Stimulated activated CD4-positive, alpha-beta T cell treated with anti-CD3 and anti-CD28 coated beads, TNF-alpha, amount 100 ng/mL, for 48 hours (primary cell): ENCODE measurements around the gene ENPP1.

Source experiments
- DNase-seq, 3 donors: peaks; one replicate each; pipeline ENCODE4 v3.0.0-alpha.2; 2020; ENCODE audit warnings: low read depth in 3 of 3

The ENPP1 gene

DNA sequence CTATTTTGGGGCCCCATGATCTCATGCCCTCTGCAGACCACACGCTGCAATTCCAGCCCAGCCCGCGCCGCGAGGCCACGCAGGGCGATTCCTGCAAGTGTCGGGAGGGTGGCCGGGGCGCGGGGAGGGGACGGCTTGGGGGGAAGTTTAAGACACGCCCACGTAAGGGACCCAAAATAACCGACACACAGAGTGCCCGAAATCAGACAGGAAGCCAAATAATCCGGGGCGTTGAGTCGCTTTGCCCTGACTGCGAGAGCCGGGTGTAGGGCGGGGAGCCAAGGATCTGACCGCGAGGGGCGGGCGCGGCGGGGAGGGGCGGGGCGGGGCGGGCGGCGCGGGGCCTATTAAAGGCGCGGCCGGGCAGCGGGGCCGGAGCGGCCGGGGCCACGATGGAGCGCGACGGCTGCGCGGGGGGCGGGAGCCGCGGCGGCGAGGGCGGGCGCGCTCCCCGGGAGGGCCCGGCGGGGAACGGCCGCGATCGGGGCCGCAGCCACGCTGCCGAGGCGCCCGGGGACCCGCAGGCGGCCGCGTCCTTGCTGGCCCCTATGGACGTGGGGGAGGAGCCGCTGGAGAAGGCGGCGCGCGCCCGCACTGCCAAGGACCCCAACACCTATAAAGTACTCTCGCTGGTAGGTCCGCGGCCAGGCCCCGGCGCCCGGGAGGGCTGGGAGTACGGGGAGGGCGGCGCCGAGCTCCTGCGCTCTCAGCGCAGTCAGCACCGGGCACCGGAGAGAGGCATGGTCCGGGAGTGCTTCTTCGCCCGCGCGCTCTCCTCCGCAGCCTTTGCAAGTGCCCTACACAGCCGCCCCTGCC, at the start of gene ENPP1:
TSS of gene ENPP1 (plus strand) at position 377 of the 816 bp plus-strand sequence. CDS start at position 393, 16 bp downstream.
- DNase-seq, result peak; percentile 4 to 20 (median 9)

DNA sequence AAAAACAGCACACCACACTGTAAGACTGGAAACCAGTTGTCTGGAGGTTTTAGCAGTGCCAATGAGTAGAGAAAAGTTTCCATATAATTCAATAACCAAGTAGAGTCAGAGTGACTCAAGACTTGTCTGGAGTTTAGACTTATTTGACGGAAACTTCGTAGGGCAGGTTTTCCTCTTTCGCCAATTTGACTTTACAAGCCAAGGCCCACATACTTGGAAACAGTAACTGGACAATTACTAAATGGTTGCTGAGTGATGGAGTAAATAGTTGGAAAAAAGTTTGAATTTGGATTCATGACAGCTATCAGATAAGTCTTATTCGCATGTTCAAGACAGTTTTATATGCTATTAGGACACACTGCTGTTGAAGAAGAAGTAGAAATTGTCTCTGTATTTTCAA, 48.9 kb upstream of the ENPP1 start:
- no peak for DNase-seq

GRCh38 chr6:131761060-131761761, 46.6 kb upstream of the ENPP1 start:
- DNase-seq, result no peak

DNA sequence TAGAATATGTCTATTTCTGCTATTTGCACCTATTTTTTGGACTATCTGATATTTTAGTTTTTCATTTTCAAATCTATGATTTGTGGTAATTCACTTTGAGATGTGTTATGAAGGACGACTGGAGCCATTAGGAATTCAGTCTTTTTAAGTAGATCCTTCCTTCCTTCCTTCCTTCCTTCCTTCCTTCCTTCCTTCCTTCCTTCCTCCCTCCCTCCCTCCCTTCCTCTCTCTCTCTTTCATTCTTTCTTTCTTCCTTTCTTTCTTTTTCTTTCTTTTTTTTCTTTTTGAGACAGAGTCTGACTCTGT, 46.1 kb upstream of the ENPP1 start:
- DNase-seq, result no peak

- no peak for DNase-seq
These were observed 44.8 kb upstream of the ENPP1 start for GRCh38 chr6:131762984-131763383.

DNA sequence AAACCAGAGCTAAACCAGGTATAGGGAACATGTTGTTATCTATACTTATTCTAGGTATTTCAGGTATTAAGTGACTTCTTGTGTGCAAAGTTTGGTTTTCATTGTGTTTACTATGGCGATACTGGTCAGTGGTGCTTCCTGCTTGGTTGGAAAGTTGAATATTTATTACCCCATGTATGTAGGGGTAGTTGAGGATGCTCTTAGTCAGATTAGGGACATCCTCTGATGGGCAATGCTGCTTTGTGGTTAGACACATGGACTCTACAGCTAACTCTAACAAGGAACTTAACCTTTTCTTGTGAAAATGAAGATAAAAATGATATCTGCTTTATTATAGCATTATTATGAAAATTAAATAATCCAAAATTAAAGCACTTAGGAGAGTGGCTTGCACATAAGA, 44.1 kb upstream of the ENPP1 start:
- no peak for DNase-seq

GRCh38 chr6:131764350-131764749, 43.5 kb upstream of the ENPP1 start:
- no peak for DNase-seq

DNA sequence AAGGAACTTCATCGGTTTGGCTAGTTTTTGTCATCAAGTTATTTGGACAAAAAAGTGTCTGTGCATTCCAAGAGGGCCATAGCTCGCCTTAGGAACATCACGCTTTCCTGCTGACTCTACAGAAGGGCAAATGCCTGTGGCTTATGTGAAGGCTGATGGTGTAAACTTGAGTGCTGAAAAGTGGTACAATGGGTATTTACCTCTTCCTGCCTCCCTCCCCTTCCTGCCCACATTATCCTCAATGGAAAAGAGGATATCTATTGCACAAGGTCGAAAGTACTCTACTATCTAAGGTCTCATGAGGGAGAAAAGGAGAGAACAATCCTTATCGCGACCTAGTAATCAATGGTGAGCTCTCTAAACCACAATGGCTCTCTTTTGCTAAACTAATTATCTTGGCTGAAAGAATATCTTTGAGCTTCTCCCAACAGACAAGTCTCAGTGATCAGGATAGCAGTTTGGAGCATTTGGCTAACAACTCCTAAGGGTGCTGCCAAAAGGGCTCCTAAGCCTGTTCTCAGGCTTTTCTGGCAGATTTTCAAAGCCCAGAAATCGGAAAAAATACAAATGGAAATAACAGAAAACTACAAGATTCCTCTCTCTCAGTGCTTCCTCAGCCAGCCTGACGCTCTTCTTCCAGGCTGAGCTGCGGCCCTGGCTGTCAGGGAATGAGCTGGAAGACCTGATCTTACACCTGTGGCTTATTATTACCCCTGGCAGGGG, 42.6 kb upstream of the ENPP1 start:
- no peak for DNase-seq

DNA sequence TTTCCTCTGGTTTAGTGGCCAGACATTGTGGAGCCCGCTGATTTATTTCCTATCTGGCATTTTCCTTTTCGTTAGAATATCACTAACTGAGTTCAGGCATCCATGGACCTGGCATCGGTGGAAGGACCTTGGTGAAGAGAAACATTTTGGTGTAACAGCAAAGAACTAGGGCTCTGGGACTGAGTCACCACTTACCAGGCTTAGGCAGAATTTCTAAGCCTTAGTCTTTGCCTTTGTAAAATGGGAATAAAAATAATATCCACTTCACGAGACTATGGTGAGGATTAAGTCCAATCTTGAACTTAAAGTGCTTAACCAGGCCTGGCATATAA, 42.0 kb upstream of the ENPP1 start:
- DNase-seq, result no peak

GRCh38 chr6:131766631-131767030, 41.2 kb upstream of the ENPP1 start:
- DNase-seq, result no peak

DNA sequence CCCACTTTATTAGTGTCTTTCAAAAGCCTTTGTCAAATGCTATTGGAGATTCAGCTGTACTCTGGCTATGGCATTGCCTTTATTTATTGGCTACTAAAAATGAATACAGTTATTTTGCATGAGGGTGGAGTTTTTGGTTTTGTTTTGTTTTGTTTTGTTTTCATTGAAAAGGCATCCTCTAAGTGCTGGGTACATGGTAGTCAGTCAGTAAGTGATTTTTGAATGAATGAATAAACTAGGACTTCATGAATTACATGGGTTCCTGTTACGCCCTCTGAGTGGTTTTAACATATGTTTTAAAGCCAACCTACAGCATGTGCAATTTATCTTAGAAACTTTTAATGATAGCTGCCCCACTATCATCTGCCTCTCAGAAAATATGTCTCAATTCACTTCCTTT, 38.9 kb upstream of the ENPP1 start:
- no peak for DNase-seq

DNA sequence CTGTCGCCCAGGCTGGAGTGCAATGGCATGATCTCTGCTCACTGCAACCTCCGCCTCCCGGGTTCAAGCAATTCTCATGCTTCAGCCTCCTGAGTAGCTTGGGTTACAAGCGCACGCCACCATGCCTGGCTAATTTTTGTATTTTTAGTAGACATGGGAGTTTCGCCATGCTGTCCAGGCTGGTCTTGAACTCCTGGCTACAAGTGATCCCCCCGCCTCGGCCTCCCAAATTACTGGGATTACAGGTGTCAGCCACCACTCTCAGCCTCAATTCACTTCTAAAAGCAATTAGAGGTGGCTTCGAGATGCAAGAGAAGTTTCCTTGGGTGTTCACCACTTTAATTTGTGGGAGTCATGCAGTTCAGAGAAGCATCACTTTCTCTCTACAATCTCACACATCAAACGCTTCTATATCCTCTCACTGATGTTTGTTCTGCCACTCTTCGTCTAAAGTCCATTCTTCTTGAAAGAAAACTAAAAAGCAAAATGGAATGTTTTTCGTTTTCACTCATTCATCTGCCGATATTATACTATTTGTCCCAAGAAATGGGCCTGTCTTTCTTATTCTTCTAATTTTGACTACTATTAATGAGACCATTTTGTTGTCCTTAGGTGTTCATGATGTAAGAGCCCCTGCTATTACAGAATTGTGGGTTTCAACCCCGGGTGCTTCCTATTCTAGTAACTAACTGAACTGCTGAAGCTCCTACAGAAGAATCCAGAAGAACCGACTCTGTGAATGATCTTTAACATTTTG, 38.3 kb upstream of the ENPP1 start:
- DNase-seq, result no peak

DNA sequence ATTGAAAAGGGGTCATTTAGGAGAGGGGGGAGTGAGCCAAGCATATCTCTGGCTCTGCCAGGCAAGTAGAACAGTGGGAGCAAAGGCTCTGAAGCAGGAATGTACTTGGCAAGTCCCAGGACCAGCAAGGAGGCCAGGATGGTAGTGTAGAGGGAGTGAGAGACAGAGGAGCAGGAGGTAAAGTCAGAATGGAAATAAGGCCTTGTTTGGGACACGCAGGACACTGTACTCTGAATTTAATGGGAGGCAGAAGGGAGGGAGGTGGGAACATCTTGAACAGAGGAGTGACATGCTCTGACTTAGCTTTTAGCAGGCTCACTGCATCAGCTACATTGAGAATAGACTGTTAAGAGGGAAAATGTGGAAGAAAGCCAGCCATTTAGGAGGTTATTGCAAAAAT, 37.0 kb upstream of the ENPP1 start:
- DNase-seq, result no peak

DNA sequence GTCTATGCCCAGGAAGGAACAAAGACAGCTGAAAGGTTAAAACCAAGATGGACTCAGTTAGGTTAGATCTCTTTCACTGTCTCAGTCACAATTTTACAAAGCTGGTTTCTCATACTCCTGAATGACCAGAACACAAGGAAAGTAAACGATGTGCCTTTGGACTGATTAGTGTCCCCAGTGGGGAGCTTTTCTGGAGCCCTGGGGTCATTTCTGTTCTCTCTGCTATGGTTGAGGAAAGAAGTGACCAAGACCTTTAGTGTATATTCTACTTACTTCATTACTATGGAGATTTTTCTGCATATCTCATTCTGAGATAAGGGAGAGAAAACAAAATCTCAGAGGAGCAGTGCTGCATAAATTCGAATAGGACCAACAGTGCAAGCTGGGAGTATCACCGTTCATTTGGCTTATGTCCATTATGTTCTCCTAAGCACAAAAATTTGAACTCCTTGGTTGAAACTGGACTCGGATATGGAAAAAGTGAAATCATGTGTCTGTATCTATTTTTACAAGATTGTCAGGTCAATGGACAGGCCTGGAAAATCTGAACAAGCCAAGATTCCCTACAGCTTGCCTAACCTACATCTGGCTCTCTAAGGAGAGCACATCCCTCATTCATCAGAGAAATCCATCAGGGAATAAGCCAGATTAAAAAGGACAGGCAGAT, 34.4 kb upstream of the ENPP1 start:
- no peak for DNase-seq

DNA sequence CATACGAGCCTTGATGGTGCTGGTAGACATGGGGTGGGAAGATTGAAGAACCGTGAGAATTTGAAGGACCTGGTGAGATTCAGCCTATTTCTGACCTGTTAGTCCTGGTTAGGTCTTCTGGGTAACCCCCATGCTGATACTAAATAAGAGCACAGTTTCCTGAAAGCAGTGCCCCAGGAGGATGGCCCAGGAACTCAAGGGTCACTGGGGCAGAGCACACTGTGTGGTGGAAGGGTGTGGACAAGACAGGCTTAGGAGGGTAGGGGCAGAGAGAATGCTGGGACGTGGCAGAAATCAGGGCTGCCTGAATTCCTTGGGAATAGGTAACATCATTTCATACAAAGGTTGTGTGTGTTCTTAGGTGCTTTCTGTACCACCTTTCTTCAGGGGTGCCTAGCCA, 31.9 kb upstream of the ENPP1 start:
- DNase-seq, result no peak

DNA sequence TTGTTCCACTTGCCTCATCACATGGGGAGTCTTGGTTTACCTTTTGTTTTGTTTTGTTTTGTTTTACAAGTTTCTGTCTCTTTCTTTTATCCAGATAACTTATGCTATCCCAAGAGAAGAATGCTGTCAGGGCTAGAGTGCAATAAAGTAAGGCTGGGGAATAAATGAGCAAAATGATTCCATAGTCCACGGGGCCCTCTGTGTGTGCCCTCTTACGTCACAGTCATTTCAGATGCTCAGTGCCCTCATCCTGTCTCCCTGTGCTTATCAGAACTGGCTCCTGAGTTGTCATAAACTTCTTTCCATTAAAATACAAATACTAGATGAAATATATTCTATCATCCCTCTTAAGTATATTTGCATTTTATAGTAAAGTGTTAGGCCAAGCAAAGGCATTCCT, 30.8 kb upstream of the ENPP1 start:
- DNase-seq, result no peak

DNA sequence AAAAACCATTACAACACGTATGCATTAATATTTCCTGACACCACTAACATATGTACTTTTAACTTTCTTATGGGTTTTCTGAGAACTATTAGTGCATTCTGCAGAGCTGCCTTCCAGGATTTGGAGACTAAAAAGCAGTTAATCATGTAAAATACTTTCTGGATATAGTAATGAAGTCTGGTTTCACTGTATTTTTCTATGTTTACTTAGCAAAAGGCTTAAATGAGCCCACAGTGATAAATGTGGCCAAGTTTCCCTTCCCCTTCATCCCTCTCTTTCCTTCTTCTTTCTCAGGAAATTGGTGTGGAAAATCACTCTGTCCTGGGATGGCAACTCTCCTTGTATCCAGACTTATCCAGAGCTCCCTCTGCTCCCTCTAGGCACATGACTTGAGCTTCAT, 29.7 kb upstream of the ENPP1 start:
- no peak for DNase-seq

- DNase-seq, result no peak
These were observed 28.5 kb upstream of the ENPP1 start for GRCh38 chr6:131779304-131779703.

DNA sequence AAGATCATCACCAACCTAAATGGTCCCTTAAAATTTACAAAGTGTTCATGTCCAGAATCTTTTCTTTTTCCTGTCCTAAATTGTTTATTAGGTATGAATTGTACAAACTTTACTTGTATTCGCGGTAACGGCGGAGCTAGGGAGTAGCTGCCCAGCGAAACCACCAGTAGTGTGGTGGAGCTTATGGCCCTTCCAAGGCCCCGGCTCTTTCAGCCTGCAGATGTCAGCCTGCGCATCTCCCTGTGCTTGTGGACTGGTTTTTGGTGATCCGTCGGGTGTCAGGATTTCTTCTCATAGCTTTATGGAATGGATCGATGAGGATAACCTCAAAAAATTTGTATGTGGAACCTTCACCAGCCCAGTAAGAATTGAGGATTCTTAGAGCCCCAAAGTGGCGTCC, 27.2 kb upstream of the ENPP1 start:
- no peak for DNase-seq

DNA sequence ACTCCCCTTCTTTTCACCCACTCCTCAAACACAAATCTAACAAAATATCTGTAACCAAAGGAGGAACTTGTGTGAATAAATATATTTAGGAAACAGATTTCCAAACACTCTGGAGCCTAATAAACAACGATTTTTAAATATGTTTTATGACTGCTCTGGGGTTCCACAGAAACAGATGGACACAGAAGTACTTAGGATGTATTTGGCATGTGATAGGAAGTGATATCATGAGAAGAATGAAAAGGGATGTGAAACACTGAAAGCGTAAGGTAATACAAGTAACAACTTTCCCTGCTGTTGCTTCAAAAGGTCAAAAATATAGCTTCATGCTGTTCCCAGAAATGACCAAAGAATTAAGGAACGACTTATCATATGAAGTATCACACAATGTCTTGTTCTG, 26.1 kb upstream of the ENPP1 start:
- no peak for DNase-seq

DNA sequence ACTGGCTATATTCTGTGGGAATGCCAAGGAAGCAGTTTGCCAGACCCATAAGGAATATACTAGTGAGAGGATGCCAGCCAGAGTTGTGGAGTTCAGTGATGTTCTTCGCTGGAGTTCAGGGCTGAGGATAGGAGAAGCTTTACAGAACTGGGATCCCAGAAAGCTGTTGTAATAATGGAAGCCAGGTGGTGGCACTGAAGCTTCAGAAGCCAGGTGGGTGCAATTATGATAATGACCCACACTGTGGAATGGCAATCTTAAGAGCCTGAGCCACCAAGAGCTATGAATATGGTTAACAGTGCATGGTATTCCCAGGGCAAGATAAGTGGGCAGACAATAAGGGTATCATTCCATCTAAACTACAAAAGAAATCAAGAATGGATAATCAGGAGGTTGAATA, 25.1 kb upstream of the ENPP1 start:
- DNase-seq, result no peak

- DNase-seq, result no peak
These were observed 23.3 kb upstream of the ENPP1 start for GRCh38 chr6:131784561-131784960.
